PC-3 (cell line): Measurements from ENCODE around the gene TPRKB. TPM values are rescaled to one million over a fixed set of nuclear protein-coding genes. Genes with fewer than 3 reads are reported as not detected.
"Not testable (repeated sequence)": the region's sequence is repeated elsewhere in the genome, so short reads cannot be mapped to it uniquely, and the experiment has no call there.

ENCODE experiments used
- ATAC-seq: fragments of 200-7000 bp; cut with Tn5 transposase; 2 replicates; pipeline ENCODE4 v1.9.1; 2020; ENCODE audit warnings: mild to moderate bottlenecking, moderate library complexity
- BruUV-seq: library from RNA; stranded (reverse); fragments of 400-500 nt; replicated peaks from 2 replicates; lab custom pipeline; 2021; lab: Mats Ljungman, UMichigan
- CTCF ChIA-PET: fragments of 300-600 bp; sonication (Branson Sonifier 250); formaldehyde crosslinking; loops from one replicate; lab custom pipeline; 2022; ENCODE audit warnings: antibody characterized with exemption; lab: Charles Lee
- POLR2A ChIA-PET: fragments of 300-600 bp; sonication (Branson Sonifier 250); formaldehyde crosslinking; loops from one replicate; lab custom pipeline; 2022; ENCODE audit warnings: antibody characterized with exemption; ENCODE audit not compliant: unreplicated experiment; lab: Charles Lee
- DNase-seq: peaks from one replicate; pipeline ENCODE4 v3.0.0-alpha.2; 2015
- H2AFZ ChIP-seq: fragments of 300-600 bp; sonication (generic); 2 replicates; pipeline ENCODE4 v1.6.0; 2016; ENCODE audit warnings: antibody characterized with exemption, low read length
- H3F3A ChIP-seq: fragments of 300-600 bp; sonication (generic); one replicate; pipeline ENCODE4 v1.6.0; 2017; ENCODE audit warnings: antibody characterized with exemption, low read length, control low read depth, mild to moderate bottlenecking; ENCODE audit not compliant: unreplicated experiment
- H3K27ac ChIP-seq: fragments of 300-600 bp; sonication (generic); 2 replicates; pipeline ENCODE4 v1.5.1; 2016; ENCODE audit warnings: mild to moderate bottlenecking, low read length
- H3K27me3 ChIP-seq: fragments of 300-600 bp; sonication (generic); 2 replicates; pipeline ENCODE4 v1.6.1; 2016; ENCODE audit warnings: low read length, mixed read lengths
- H3K36me3 ChIP-seq: fragments of 300-600 bp; sonication (generic); 2 replicates; pipeline ENCODE4 v1.6.1; 2016; ENCODE audit warnings: low read depth, mixed run types, low read length, mixed read lengths
- H3K4me1 ChIP-seq: fragments of 300-600 bp; sonication (generic); 2 replicates; pipeline ENCODE4 v1.5.1; 2016; ENCODE audit warnings: low read length; ENCODE audit not compliant: insufficient read depth
- H3K4me2 ChIP-seq: fragments of 300-600 bp; sonication (generic); 2 replicates; pipeline ENCODE4 v1.6.0; 2016; ENCODE audit warnings: low read length
- H3K4me3 ChIP-seq: fragments of 300-600 bp; sonication (generic); 2 replicates; pipeline ENCODE4 v1.5.1; 2016; ENCODE audit warnings: mild to moderate bottlenecking, low read length, mixed read lengths
- H3K79me2 ChIP-seq: fragments of 300-600 bp; sonication (generic); 2 replicates; pipeline ENCODE4 v1.6.1; 2017; ENCODE audit warnings: low read length, mixed read lengths
- H3K9ac ChIP-seq: fragments of 300-600 bp; sonication (generic); 2 replicates; pipeline ENCODE4 v1.6.0; 2016; ENCODE audit warnings: mild to moderate bottlenecking, low read length
- H3K9me2 ChIP-seq: fragments of 300-600 bp; sonication (generic); replicated peaks from 2 replicates; pipeline ENCODE4 v1.6.1; 2016; ENCODE audit warnings: mixed run types, low read length, mixed read lengths
- H3K9me3 ChIP-seq: fragments of 300-600 bp; sonication (generic); 2 replicates; pipeline ENCODE4 v1.6.1; 2016; ENCODE audit warnings: low read length, mixed read lengths
- H4K20me1 ChIP-seq: fragments of 300-600 bp; sonication (generic); 2 replicates; pipeline ENCODE4 v1.6.1; 2016; ENCODE audit warnings: low read length, mixed read lengths
- EZH2 ChIP-seq: fragments of 300-600 bp; sonication (generic); IDR thresholded peaks from one replicate; pipeline ENCODE4 v1.6.1; 2017; ENCODE audit warnings: antibody characterized with exemption, mild to moderate bottlenecking, low read length; ENCODE audit not compliant: unreplicated experiment
- EZH2phosphoT487 ChIP-seq: fragments of 300-600 bp; sonication (generic); IDR thresholded peaks from 2 replicates; pipeline ENCODE4 v1.6.1; 2018; ENCODE audit warnings: mild to moderate bottlenecking, antibody characterized with exemption, low read length, borderline replicate concordance
- intact Hi-C: fragments of 100-400 bp; cut with micrococcal nuclease; formaldehyde crosslinking; loops from 2 replicates; pipeline ENCODE4 v1.9.0; 2023
- total RNA-seq: library from RNA; depleted of rRNA; stranded (reverse); fragments of >200 nt; gene quantifications from 2 replicates; pipeline ENCODE4 v1.2.3, GENCODE V29; 2014
- TF ChIP-seq, protein P1 (sequence below): fragments of 300-600 bp; sonication (generic); conservative IDR thresholded peaks from 2 replicates; pipeline ENCODE4 v1.5.1; 2017; ENCODE audit warnings: antibody characterized with exemption, low read depth, mild to moderate bottlenecking, low read length

TPRKB gene
- total RNA-seq, 1 experiment from 2014 or later, result 51.4 TPM

DNA sequence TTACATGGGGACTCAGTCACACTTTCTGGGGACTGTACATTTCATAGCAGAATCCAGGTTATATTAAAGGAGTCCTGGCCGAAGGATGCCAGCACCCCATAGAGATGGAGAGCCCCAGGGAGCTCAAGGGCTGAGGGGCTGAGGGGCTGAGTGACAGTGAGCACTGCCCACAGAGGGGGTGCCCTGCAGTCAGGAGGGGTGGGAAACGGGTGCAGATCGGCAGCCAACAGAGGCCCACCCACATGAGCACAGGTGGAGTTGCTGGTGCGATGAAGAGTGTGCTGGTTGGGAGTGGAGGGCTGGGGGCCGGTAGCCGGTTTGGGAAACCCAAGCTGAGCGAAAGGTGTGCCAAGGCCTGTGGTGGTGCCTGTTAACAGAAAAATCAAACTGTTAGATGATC is 32.1 kb downstream of the TPRKB start:
- H3K27me3 ChIP-seq, result no peaks in the 10 kb centered on the region
- ATAC-seq, result no peak

DNA sequence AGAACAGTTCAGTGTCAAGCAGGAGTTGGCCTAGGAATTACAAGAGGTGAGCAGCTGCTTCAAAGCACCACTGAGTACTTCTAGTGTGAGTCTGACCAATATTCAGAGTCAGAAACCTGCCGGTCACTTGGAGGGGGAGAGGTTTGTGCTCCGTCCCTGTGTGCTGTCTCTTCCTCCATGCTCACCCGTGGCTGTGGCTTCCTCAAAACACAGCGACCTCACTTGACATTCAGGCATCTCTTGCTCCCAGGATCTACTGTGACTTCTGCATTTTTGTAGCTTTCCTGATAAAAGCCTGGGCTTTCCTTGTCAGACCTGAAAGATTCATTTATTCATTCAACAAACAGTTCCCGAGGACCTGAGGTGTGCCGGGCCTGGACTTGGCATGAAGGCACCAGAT is 32.9 kb downstream of the TPRKB start:
- Histone ChIP-seq H3K4me1 (peaks cover 5% of the 10 kb centered on the region; the same call in 1 of the 2 replicates), H3K4me3 (no peak overlapping the region), H3K9me2 (no peaks in the 10 kb centered on the region), H3K79me2 (no peaks in the 10 kb centered on the region), H3K27ac (no peak overlapping the region), H3K9me3 (no peaks in the 10 kb centered on the region), H3F3A (no peaks in the 10 kb centered on the region), H3K4me2 (no peak overlapping the region), H3K36me3 (no peaks in the 10 kb centered on the region), H4K20me1 (no peaks in the 10 kb centered on the region), H3K27me3 (no peaks in the 10 kb centered on the region), H3K9ac (no peak overlapping the region), H2AFZ (no peak overlapping the region)
- ChIA-PET POLR2A (no interaction called here), CTCF (no interaction called here)
- no peak for DNase-seq
- intact Hi-C loops, result no loop called here
- ATAC-seq, result no peak
- no TSS peak for BruUV-seq
- TF ChIP-seq, protein P1, sequence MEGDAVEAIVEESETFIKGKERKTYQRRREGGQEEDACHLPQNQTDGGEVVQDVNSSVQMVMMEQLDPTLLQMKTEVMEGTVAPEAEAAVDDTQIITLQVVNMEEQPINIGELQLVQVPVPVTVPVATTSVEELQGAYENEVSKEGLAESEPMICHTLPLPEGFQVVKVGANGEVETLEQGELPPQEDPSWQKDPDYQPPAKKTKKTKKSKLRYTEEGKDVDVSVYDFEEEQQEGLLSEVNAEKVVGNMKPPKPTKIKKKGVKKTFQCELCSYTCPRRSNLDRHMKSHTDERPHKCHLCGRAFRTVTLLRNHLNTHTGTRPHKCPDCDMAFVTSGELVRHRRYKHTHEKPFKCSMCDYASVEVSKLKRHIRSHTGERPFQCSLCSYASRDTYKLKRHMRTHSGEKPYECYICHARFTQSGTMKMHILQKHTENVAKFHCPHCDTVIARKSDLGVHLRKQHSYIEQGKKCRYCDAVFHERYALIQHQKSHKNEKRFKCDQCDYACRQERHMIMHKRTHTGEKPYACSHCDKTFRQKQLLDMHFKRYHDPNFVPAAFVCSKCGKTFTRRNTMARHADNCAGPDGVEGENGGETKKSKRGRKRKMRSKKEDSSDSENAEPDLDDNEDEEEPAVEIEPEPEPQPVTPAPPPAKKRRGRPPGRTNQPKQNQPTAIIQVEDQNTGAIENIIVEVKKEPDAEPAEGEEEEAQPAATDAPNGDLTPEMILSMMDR, result no peak
- no peak for TF ChIP-seq EZH2phosphoT487
- TF ChIP-seq EZH2, result no peak

More for the DNA sequence above, 32.1 kb downstream of the TPRKB start:
- BruUV-seq, result no TSS peak
- H3K9me2 ChIP-seq, result no peaks in the 10 kb centered on the region
- intact Hi-C loops, result no loop called here
- H3F3A ChIP-seq, result no peaks in the 10 kb centered on the region
- H3K9ac ChIP-seq, result no peak overlapping the region
- peaks cover 5% of the 10 kb centered on the region; the same call in 1 of the 2 replicates for H3K4me1 ChIP-seq
- no peak overlapping the region for H2AFZ ChIP-seq
- ChIA-PET CTCF (no interaction called here), POLR2A (no interaction called here)
- no peak for TF ChIP-seq EZH2
- TF ChIP-seq, protein P1, result no peak
- no peak for TF ChIP-seq EZH2phosphoT487
- no peak overlapping the region for H3K27ac ChIP-seq
- H3K4me2 ChIP-seq, result no peak overlapping the region
- no peaks in the 10 kb centered on the region for H4K20me1 ChIP-seq
- no peak for DNase-seq
- H3K79me2 ChIP-seq, result no peaks in the 10 kb centered on the region
- H3K36me3 ChIP-seq, result no peaks in the 10 kb centered on the region
- H3K9me3 ChIP-seq, result no peaks in the 10 kb centered on the region
- H3K4me3 ChIP-seq, result no peak overlapping the region

DNA sequence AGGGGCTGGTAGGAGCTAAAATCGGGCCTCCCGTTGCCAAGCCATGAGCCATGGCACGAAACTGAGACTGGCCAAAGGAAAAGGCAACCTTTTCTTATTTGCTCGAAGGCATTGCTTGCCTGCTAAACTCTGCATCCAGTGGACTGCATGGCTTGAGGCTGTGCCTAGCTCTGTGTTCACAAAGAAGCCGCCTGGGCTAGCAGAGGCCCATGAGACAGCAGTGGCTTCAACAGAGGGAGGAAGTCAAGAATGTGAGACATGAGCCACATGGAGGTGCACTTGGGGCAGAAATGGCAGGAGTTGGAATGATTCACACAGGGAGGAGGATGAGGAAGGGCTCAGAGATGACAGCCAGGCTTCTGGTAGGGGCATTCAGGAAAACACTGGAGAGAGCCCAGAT is 33.5 kb downstream of the TPRKB start:
- BruUV-seq, result no TSS peak
- H3F3A ChIP-seq, result no peaks in the 10 kb centered on the region
- ATAC-seq (no peak), DNase-seq (no peak)
- no peaks in the 10 kb centered on the region for H3K79me2 ChIP-seq
- no peak overlapping the region for H3K9ac ChIP-seq
- no peak overlapping the region for H2AFZ ChIP-seq
- TF ChIP-seq, protein P1, result no peak
- TF ChIP-seq EZH2 (no peak), EZH2phosphoT487 (no peak)
- H4K20me1 ChIP-seq, result no peaks in the 10 kb centered on the region
- H3K4me1 ChIP-seq, result peaks cover 5% of the 10 kb centered on the region; the same call in 1 of the 2 replicates
- no peaks in the 10 kb centered on the region for H3K9me3 ChIP-seq
- POLR2A ChIA-PET, result no interaction called here
- no peaks in the 10 kb centered on the region for H3K27me3 ChIP-seq
- intact Hi-C loops, result no loop called here
- CTCF ChIA-PET, result no interaction called here
- H3K9me2 ChIP-seq, result no peaks in the 10 kb centered on the region
- H3K4me3 ChIP-seq, result no peak overlapping the region
- H3K4me2 ChIP-seq, result no peak overlapping the region
- no peaks in the 10 kb centered on the region for H3K36me3 ChIP-seq
- no peak overlapping the region for H3K27ac ChIP-seq

GRCh38 chr2:73702852-73703493 is 34.2 kb downstream of the TPRKB start:
- DNase-seq, BruUV-seq, H4K20me1 ChIP-seq, H3K36me3 ChIP-seq, ATAC-seq, H3K27me3 ChIP-seq, POLR2A ChIA-PET, H3K9me3 ChIP-seq, intact Hi-C loops, H3F3A ChIP-seq, H3K4me1 ChIP-seq, H3K9ac ChIP-seq, H2AFZ ChIP-seq, H3K27ac ChIP-seq, H3K9me2 ChIP-seq, H3K4me3 ChIP-seq, H3K79me2 ChIP-seq, H3K4me2 ChIP-seq, CTCF ChIA-PET: not testable (repeated sequence)
